Measurements from ENCODE around the gene SLC6A16.

The SLC6A16 gene

GRCh38 chr19:49362048-49362928 is 37.3 kb upstream of the SLC6A16 start, which contains the start of gene TEAD2:
Gene TEAD2, minus strand, starts transcription at chr19:49362416. Its CDS starts 2,341 bp downstream, at chr19:49360075.
- Histone ChIP-seq H4K91ac (ENCODE audit: low read length) (peak within 1 kb of the TSS; percentile 97), H2BK5ac (ENCODE audit: low read depth, low read length, poor library complexity, severe bottlenecking) (peak within 1 kb of the TSS; percentile 84), H3K4ac (ENCODE audit: low read depth in 1 of 2, low read length in 2 of 2) (peak within 1 kb of the TSS; percentile 100), H3K27me3 (ENCODE audit: control insufficient read depth in 1 of 2, insufficient read depth in 1 of 2, low read length in 2 of 2) (no peaks in the 10 kb centered on the region), H3K23ac (ENCODE audit: low read length in 2 of 2) (peak within 1 kb of the TSS in 1 of 2 experiments; percentile 75), H3K4me3 (ENCODE audit: insufficient read depth in 1 of 2, low read depth in 1 of 2, low read length in 2 of 2) (peak within 1 kb of the TSS; percentile 83 to 90), H3K79me1 (replicated peaks; ENCODE audit: low read length, poor library complexity, severe bottlenecking) (peaks cover 13% of the 10 kb centered on the region), H3K4me2 (ENCODE audit: low read length, poor library complexity, severe bottlenecking) (peak within 1 kb of the TSS; percentile 79), H3K14ac (ENCODE audit: low read length in 2 of 2) (peak within 1 kb of the TSS; percentile 92 to 98), H3K36me3 (ENCODE audit: control insufficient read depth in 1 of 2, insufficient read depth in 2 of 2, low read depth in 1 of 2, low read length in 2 of 2) (peaks cover 11 to 27% of the 10 kb centered on the region in 2 experiments), H3K9ac (ENCODE audit: low read length) (peak within 1 kb of the TSS; percentile 93), H2AFZ (ENCODE audit: low read depth, low read length) (peak within 1 kb of the TSS; percentile 23), H2BK15ac (ENCODE audit: low read depth, poor library complexity, severe bottlenecking) (peak within 1 kb of the TSS; percentile 94), H2AK5ac (ENCODE audit: low read length, severe bottlenecking) (peak within 1 kb of the TSS; percentile 93), H3K18ac (ENCODE audit: low read depth in 1 of 2, low read length in 2 of 2) (peak within 1 kb of the TSS; percentile 92 to 100), H3K4me1 (ENCODE audit: control insufficient read depth, insufficient read depth, low read depth, low read length) (peaks cover 17% of the 10 kb centered on the region), H2BK12ac (ENCODE audit: low read length in 2 of 2) (peak within 1 kb of the TSS; percentile 72 to 93), H3K9me3 (ENCODE audit: control insufficient read depth, low read length) (no peaks in the 10 kb centered on the region), H2BK120ac (ENCODE audit: low read depth, low read length) (peak within 1 kb of the TSS; percentile 97), H3K27ac (ENCODE audit: low read length, poor library complexity, severe bottlenecking) (peak within 1 kb of the TSS; percentile 96), H4K8ac (ENCODE audit: low read length) (peak within 1 kb of the TSS; percentile 100)
- 1% methylated on average over 48 of the region's 52 CpGs for WGBS
- DNase-seq = peak; percentile 78

- peak overlapping the region; percentile 100 for H3K4ac ChIP-seq (ENCODE audit: low read depth in 1 of 2, low read length in 2 of 2)
These were observed 36.6 kb upstream of the SLC6A16 start for GRCh38 chr19:49361438-49362047.

DNA sequence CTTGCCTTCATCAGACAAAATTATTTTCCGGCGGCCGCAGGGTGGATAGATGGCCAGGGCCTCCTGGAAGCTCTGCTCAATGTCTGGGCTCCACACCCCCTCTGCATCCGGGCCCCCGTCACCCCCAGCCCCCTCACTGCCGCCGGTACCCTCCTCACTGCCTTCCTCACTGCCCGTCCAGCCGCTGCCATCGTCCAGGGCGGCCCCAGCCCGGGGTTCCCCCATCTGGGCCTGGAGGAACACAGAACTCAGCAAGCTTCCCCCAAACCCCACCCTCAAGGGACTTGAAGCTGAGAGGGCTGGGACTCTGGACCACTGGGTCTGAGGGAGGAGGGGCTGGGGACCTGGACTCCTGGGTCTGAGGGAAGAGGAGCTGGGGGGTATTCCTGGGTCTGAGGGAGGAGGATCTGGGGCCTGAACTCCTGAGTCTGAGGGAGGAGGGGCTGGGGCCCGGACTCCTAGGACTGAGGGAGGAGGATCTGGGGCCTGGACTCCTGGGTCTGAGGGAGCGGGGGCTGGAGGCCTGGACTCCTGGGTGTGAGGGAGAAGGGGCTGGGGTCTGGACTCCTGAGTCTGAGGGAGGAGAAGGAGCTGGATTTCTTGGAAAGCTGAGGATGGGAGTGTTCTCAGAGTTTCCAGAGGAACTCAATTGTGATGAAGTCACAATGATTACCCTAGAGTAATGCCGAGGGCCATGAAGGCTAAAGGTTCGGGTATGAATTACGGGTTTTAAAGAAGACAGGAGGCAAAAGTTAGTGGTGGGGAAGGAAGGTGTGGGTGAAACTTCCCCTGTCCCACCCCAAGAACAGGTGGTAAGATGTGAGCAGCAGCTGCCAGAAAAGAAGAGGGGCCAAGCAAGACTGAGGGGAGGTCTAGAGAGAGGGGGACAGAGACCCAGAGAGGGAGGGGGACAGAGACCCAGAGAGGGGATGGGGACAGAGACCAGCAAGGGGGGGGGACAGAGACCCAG is 35.1 kb upstream of the SLC6A16 start:
- Histone ChIP-seq H3K27ac (ENCODE audit: low read length, poor library complexity, severe bottlenecking) (no peak overlapping the region), H3K9ac (ENCODE audit: low read length) (no peak overlapping the region), H2BK15ac (ENCODE audit: low read depth, poor library complexity, severe bottlenecking) (no peak overlapping the region), H2BK120ac (ENCODE audit: low read depth, low read length) (no peak overlapping the region), H3K23ac (ENCODE audit: low read length in 2 of 2) (no peak overlapping the region), H2AFZ (ENCODE audit: low read depth, low read length) (no peak overlapping the region), H3K14ac (ENCODE audit: low read length in 2 of 2) (no peak overlapping the region), H3K4me1 (ENCODE audit: control insufficient read depth, insufficient read depth, low read depth, low read length) (peaks cover 28% of the 10 kb centered on the region), H2BK12ac (ENCODE audit: low read length in 2 of 2) (no peak overlapping the region), H4K91ac (ENCODE audit: low read length) (no peak overlapping the region), H3K79me1 (replicated peaks; ENCODE audit: low read length, poor library complexity, severe bottlenecking) (peaks cover 31% of the 10 kb centered on the region), H3K4me2 (ENCODE audit: low read length, poor library complexity, severe bottlenecking) (peak overlapping the region; percentile 72), H3K27me3 (ENCODE audit: control insufficient read depth in 1 of 2, insufficient read depth in 1 of 2, low read length in 2 of 2) (no peaks in the 10 kb centered on the region), H2BK5ac (ENCODE audit: low read depth, low read length, poor library complexity, severe bottlenecking) (no peak overlapping the region), H4K8ac (ENCODE audit: low read length) (no peak overlapping the region), H3K9me3 (ENCODE audit: control insufficient read depth, low read length) (no peaks in the 10 kb centered on the region), H3K18ac (ENCODE audit: low read depth in 1 of 2, low read length in 2 of 2) (peak overlapping the region in 1 of 2 experiments; percentile 97), H3K4me3 (ENCODE audit: insufficient read depth in 1 of 2, low read depth in 1 of 2, low read length in 2 of 2) (no peak overlapping the region), H2AK5ac (ENCODE audit: low read length, severe bottlenecking) (peak overlapping the region; percentile 76), H3K4ac (ENCODE audit: low read depth in 1 of 2, low read length in 2 of 2) (peak overlapping the region in 1 of 2 experiments; percentile 15), H3K36me3 (ENCODE audit: control insufficient read depth in 1 of 2, insufficient read depth in 2 of 2, low read depth in 1 of 2, low read length in 2 of 2) (peaks cover 23 to 45% of the 10 kb centered on the region in 2 experiments)
- peak; percentile 13 for DNase-seq
- 87% methylated on average over 12 of the region's 17 CpGs for WGBS

More at GRCh38 chr19:49361438-49362047, 36.6 kb upstream of the SLC6A16 start:
- Histone ChIP-seq H3K79me1 (replicated peaks; ENCODE audit: low read length, poor library complexity, severe bottlenecking) (peaks cover 21% of the 10 kb centered on the region), H3K14ac (ENCODE audit: low read length in 2 of 2) (peak overlapping the region in 1 of 2 experiments; percentile 98), H2BK5ac (ENCODE audit: low read depth, low read length, poor library complexity, severe bottlenecking) (peak overlapping the region; percentile 84), H2AFZ (ENCODE audit: low read depth, low read length) (peak overlapping the region; percentile 23), H3K36me3 (ENCODE audit: control insufficient read depth in 1 of 2, insufficient read depth in 2 of 2, low read depth in 1 of 2, low read length in 2 of 2) (peaks cover 17 to 34% of the 10 kb centered on the region in 2 experiments), H2AK5ac (ENCODE audit: low read length, severe bottlenecking) (peak overlapping the region; percentile 93), H3K18ac (ENCODE audit: low read depth in 1 of 2, low read length in 2 of 2) (peak overlapping the region; percentile 92 to 100), H3K27me3 (ENCODE audit: control insufficient read depth in 1 of 2, insufficient read depth in 1 of 2, low read length in 2 of 2) (no peaks in the 10 kb centered on the region), H2BK12ac (ENCODE audit: low read length in 2 of 2) (peak overlapping the region; percentile 72 to 93), H3K4me1 (ENCODE audit: control insufficient read depth, insufficient read depth, low read depth, low read length) (peaks cover 24% of the 10 kb centered on the region), H3K27ac (ENCODE audit: low read length, poor library complexity, severe bottlenecking) (peak overlapping the region; percentile 96), H3K9ac (ENCODE audit: low read length) (peak overlapping the region; percentile 93), H4K91ac (ENCODE audit: low read length) (peak overlapping the region; percentile 97), H3K23ac (ENCODE audit: low read length in 2 of 2) (peak overlapping the region in 1 of 2 experiments; percentile 75), H3K4me2 (ENCODE audit: low read length, poor library complexity, severe bottlenecking) (peak overlapping the region; percentile 79), H3K9me3 (ENCODE audit: control insufficient read depth, low read length) (no peaks in the 10 kb centered on the region), H4K8ac (ENCODE audit: low read length) (peak overlapping the region; percentile 100), H2BK120ac (ENCODE audit: low read depth, low read length) (peak overlapping the region; percentile 97), H3K4me3 (ENCODE audit: insufficient read depth in 1 of 2, low read depth in 1 of 2, low read length in 2 of 2) (peak overlapping the region; percentile 83 to 90), H2BK15ac (ENCODE audit: low read depth, poor library complexity, severe bottlenecking) (peak overlapping the region; percentile 94)
- 0% methylated on average over 27 of the region's 27 CpGs for WGBS
- DNase-seq = peak; percentile 93
